Measurements from ENCODE around the gene GPC3.

- TF ChIP-seq EP300 (IDR thresholded peaks at IDR 0.05; ENCODE audit: borderline replicate concordance) (no peak), ZBTB7A (IDR thresholded peaks at IDR 0.05; ENCODE audit: low read depth) (no peak), CEBPB (IDR thresholded peaks at IDR 0.05) (no peak), CREB1 (IDR thresholded peaks at IDR 0.05; ENCODE audit: low read depth) (no peak), YY1 (IDR thresholded peaks at IDR 0.05; ENCODE audit: low read depth) (no peak), REST (IDR thresholded peaks at IDR 0.05; ENCODE audit: low read depth) (no peak), EGR1 (IDR thresholded peaks at IDR 0.05) (no peak)
Observed at GRCh38 chrX:134032441-134032840, 47.0 kb upstream of the GPC3 start.

All from Ishikawa (cell line).